Gastrocnemius medialis (tissue), 4 donors: ENCODE measurements around the gene RALY. TPM values are rescaled to one million over a fixed set of nuclear protein-coding genes. Genes with fewer than 3 reads are reported as not detected.
"Not testable (repeated sequence)": the region's sequence is repeated elsewhere in the genome, so short reads cannot be mapped to it uniquely, and the experiment has no call there.

Experiments
- ATAC-seq, 2 donors: fragments of 150-250 bp; one replicate each; pipeline ENCODE4 v1.9.1; 2016
- DNase-seq, 2 donors: peaks; one replicate each; pipeline ENCODE4 v3.0.0-alpha.2; 2019
- H3K27ac ChIP-seq, 4 donors: fragments of 200-600 bp; sonication (generic); 1 replicate in 1 of 4; 2 replicates in 3 of 4; pipeline ENCODE4 v1.5.1; 2016 to 2018; ENCODE audit warnings: mild to moderate bottlenecking in 2 of 4, moderate library complexity in 1 of 4
- H3K27me3 ChIP-seq, 3 donors: fragments of 200-600 bp; sonication (generic) in 2 of 3; 1 replicate in 1 of 3; 2 replicates in 2 of 3; pipeline versions ENCODE4 v1.5.1 to v1.6.0; 2016 to 2019; ENCODE audit warnings: mild to moderate bottlenecking in 1 of 3, moderate library complexity in 1 of 3
- H3K36me3 ChIP-seq, 2 donors: fragments of 200-600 bp; sonication (generic) in 1 of 2; one replicate each; pipeline ENCODE4 v1.5.1; 2017 to 2018
- H3K4me1 ChIP-seq, 2 donors: fragments of 200-600 bp; sonication (generic) in 1 of 2; one replicate each; pipeline ENCODE4 v1.5.1; 2016 to 2017; ENCODE audit warnings: mild to moderate bottlenecking in 2 of 2
- H3K4me3 ChIP-seq, 4 donors: fragments of 200-600 bp; sonication (generic) in 3 of 4; 1 replicate in 1 of 4; 2 replicates in 3 of 4; pipeline ENCODE4 v1.5.1; 2016 to 2019; ENCODE audit warnings: mild to moderate bottlenecking in 2 of 4
- H3K9me3 ChIP-seq, 3 donors: fragments of 200-600 bp; sonication (generic) in 2 of 3; 1 replicate in 1 of 3; 2 replicates in 2 of 3; pipeline ENCODE4 v1.5.1; 2016 to 2019
- CTCF ChIP-seq, 5 experiments: fragments of 450-650 bp in 3 of 5; fragments of 200-600 bp in 2 of 5; sonication (generic) in 2 of 5; IDR thresholded peaks in 4 of 5; conservative IDR thresholded peaks in 1 of 5; 1 replicate in 4 of 5; 2 replicates in 1 of 5; pipeline ENCODE4 v1.5.1; 2016 to 2019; ENCODE audit warnings: antibody characterized with exemption in 5 of 5, mild to moderate bottlenecking in 3 of 5, moderate library complexity in 3 of 5
- POLR2A ChIP-seq, 2 donors: fragments of 450-650 bp; IDR thresholded peaks; one replicate each; pipeline ENCODE4 v1.6.1; 2017; ENCODE audit warnings: antibody characterized with exemption in 2 of 2, mild to moderate bottlenecking in 2 of 2, moderate library complexity in 2 of 2
- in situ Hi-C, 4 donors: fragments of 200-750 bp; cut with MboI; loops; one replicate each; pipeline versions ENCODE4 v1.15.0 to v1.8.0; 2017; ENCODE audit warnings: low sequenced_read_pairs in 4 of 4
- intact Hi-C: fragments of 100-400 bp; cut with DNase I; formaldehyde crosslinking; loops from one replicate; pipeline ENCODE4 v1.15.1; 2023; ENCODE audit warnings: low total_unique reads
- total RNA-seq, 4 donors: library from RNA; depleted of rRNA; stranded (reverse); fragments of >200 nt; gene quantifications; one replicate each; pipeline versions ENCODE4 v1.1.0 to v1.2.3, GENCODE V29; 2016

The RALY gene
- total RNA-seq, 4 donors from 2014 or later = 69.0 to 119 (median 93.1) TPM

- in situ Hi-C loops = no loop called here
- ATAC-seq (peak; percentile 55 to 84), DNase-seq (peak in 1 of 2 donors; percentile 29)
- Histone ChIP-seq H3K27ac (peak overlapping the region; percentile 66 to 77 (median 70)), H3K9me3 (no peaks in the 10 kb centered on the region), H3K27me3 (no peaks in the 10 kb centered on the region), H3K4me1 (peaks cover 51 to 64% of the 10 kb centered on the region in 2 donors), H3K4me3 (no peak overlapping the region), H3K36me3 (no peaks in the 10 kb centered on the region)
- no peak for TF ChIP-seq CTCF (IDR thresholded peaks at IDR 0.05 in 4 of 5, conservative IDR thresholded peaks at IDR 0.05 in 1 of 5)
- TF ChIP-seq POLR2A (IDR thresholded peaks at IDR 0.05) = no peak
- intact Hi-C loops = no loop called here
Measured at GRCh38 chr20:34024723-34025351, 31.1 kb downstream of the RALY start.

GRCh38 chr20:34028013-34028412 is 34.3 kb downstream of the RALY start:
- H3K27ac ChIP-seq, ATAC-seq, H3K27me3 ChIP-seq, H3K4me3 ChIP-seq, in situ Hi-C loops, DNase-seq, intact Hi-C loops, H3K9me3 ChIP-seq: not testable (repeated sequence)
- H3K4me1 ChIP-seq = peaks cover 42 to 52% of the 10 kb centered on the region in 2 donors
- H3K36me3 ChIP-seq = peaks cover 0 to 15% of the 10 kb centered on the region in 2 donors

DNA sequence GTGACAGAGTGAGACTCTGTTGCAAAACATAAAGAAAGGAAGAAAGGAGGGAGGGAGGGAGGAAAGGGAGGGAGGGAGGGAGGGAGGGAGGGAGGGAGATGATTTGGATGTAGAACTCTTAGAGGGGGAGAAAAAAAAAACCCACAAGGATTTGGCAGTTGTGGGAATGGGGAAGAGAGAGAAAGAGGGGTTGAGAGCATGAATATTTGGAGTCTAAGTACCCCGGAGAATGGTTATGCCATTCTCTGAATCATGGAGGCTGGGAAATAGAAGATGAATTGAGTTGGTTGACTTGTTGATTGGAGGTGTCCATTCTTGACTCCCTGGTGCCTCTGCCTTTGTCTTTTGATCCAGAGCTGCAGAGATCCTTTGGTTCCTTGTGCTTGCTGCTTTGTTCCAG is 35.7 kb downstream of the RALY start:
- Histone ChIP-seq H3K4me3 (no peak overlapping the region), H3K27ac (no peak overlapping the region), H3K36me3 (peaks cover 0 to 15% of the 10 kb centered on the region in 2 donors), H3K27me3 (no peaks in the 10 kb centered on the region), H3K9me3 (no peaks in the 10 kb centered on the region), H3K4me1 (peaks cover 28 to 38% of the 10 kb centered on the region in 2 donors)
- no peak for TF ChIP-seq CTCF (IDR thresholded peaks at IDR 0.05 in 4 of 5, conservative IDR thresholded peaks at IDR 0.05 in 1 of 5)
- no peak for TF ChIP-seq POLR2A (IDR thresholded peaks at IDR 0.05)
- ATAC-seq = no peak
- no peak for DNase-seq
- in situ Hi-C loops (no loop called here), intact Hi-C loops (no loop called here)

DNA sequence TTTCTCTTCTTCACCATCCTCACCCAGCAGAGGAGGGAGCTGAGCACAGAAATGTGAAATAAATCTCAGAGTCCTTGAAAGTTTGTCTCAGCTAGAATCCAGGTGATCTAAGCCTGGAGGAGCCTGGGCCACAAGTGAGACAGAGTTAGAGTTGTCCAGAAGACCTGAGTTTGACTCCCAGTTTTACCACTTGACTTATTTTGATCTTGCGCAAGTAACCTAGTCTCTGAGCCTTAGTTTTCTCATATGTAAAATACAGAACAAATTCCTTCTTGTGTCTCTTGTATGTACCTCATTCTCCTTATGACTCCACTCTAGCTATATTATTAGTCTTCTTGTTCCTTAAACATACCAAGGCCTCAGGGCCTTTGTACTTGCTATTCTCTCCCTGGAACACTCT is 36.7 kb downstream of the RALY start:
- Histone ChIP-seq H3K27me3 (no peaks in the 10 kb centered on the region), H3K27ac (no peak overlapping the region), H3K36me3 (peaks cover 0 to 15% of the 10 kb centered on the region in 2 donors), H3K9me3 (no peaks in the 10 kb centered on the region), H3K4me3 (no peak overlapping the region), H3K4me1 (peaks cover 18 to 27% of the 10 kb centered on the region in 2 donors)
- TF ChIP-seq CTCF (IDR thresholded peaks at IDR 0.05 in 4 of 5, conservative IDR thresholded peaks at IDR 0.05 in 1 of 5) = no peak
- TF ChIP-seq POLR2A (IDR thresholded peaks at IDR 0.05) = no peak
- in situ Hi-C loops = loop anchor here in 1 of 4 donors (5.0 kb wide), 1 partner anchor 33 kb away; no protein-coding TSS in a partner anchor
- ATAC-seq = no peak
- no peak for DNase-seq
- intact Hi-C loops = no loop called here

- intact Hi-C loops = no loop called here
- DNase-seq (no peak), ATAC-seq (no peak)
- peaks cover 28 to 39% of the 10 kb centered on the region in 2 donors for H3K4me1 ChIP-seq
- no peak overlapping the region for H3K27ac ChIP-seq
- TF ChIP-seq CTCF (IDR thresholded peaks at IDR 0.05 in 4 of 5, conservative IDR thresholded peaks at IDR 0.05 in 1 of 5) (no peak), POLR2A (IDR thresholded peaks at IDR 0.05) (no peak)
- H3K4me3 ChIP-seq = no peak overlapping the region
- in situ Hi-C loops = loop anchor here in 1 of 4 donors (5.0 kb wide), 1 partner anchor 37 kb away; no protein-coding TSS in a partner anchor
- H3K9me3 ChIP-seq = no peaks in the 10 kb centered on the region
- H3K27me3 ChIP-seq = no peaks in the 10 kb centered on the region
- peaks cover 0 to 15% of the 10 kb centered on the region in 2 donors for H3K36me3 ChIP-seq
Measured at GRCh38 chr20:34033903-34034302, 40.2 kb downstream of the RALY start.
